ENCODE measurements around the gene TSC2.
A peak's percentile ranks its signal among the peaks of the same experiment; 100 is the strongest.

Gene TSC2

GRCh38 chr16:2089706-2090480, 42.1 kb downstream of the TSC2 start:
- no peak for TF ChIP-seq CTCF (IDR thresholded peaks at IDR 0.05)
- Histone ChIP-seq H3K4me3 (no peak overlapping the region), H3K27ac (no peak overlapping the region)

GRCh38 chr16:2090481-2090776, 42.6 kb downstream of the TSC2 start:
- DNase-seq (ENCODE audit: low spot score), result no peak
- H3K27ac ChIP-seq, result no peak overlapping the region
- H3K4me3 ChIP-seq, result no peak overlapping the region

More at GRCh38 chr16:2089706-2090480, 42.1 kb downstream of the TSC2 start:
- DNase-seq (ENCODE audit: low spot score), result no peak

GRCh38 chr16:2090777-2091546, 43.2 kb downstream of the TSC2 start:
- Histone ChIP-seq H3K4me3 (no peak overlapping the region), H3K27ac (peak overlapping the region in 1 of 2 donors; percentile 31)
- TF ChIP-seq CTCF (IDR thresholded peaks at IDR 0.05), result no peak
- no peak for DNase-seq (ENCODE audit: low spot score)

More at GRCh38 chr16:2090481-2090776, 42.6 kb downstream of the TSC2 start:
- TF ChIP-seq CTCF (IDR thresholded peaks at IDR 0.05), result no peak

GRCh38 chr16:2091547-2092255, 43.9 kb downstream of the TSC2 start:
- Histone ChIP-seq H3K27ac (peak overlapping the region in 1 of 2 donors; percentile 31), H3K4me3 (no peak overlapping the region)
- no peak for TF ChIP-seq CTCF (IDR thresholded peaks at IDR 0.05)
- no peak for DNase-seq (ENCODE audit: low spot score)

- H3K4me3 ChIP-seq, result no peak overlapping the region
- TF ChIP-seq CTCF (IDR thresholded peaks at IDR 0.05), result no peak
- no peak overlapping the region for H3K27ac ChIP-seq
- no peak for DNase-seq (ENCODE audit: low spot score)
Observed at GRCh38 chr16:2092256-2092620, 44.5 kb downstream of the TSC2 start.

GRCh38 chr16:2092866-2093265, 45.1 kb downstream of the TSC2 start:
- DNase-seq (ENCODE audit: low spot score), result no peak
- no peak for TF ChIP-seq CTCF (IDR thresholded peaks at IDR 0.05)
- Histone ChIP-seq H3K27ac (no peak overlapping the region), H3K4me3 (no peak overlapping the region)

Data from coronary artery (tissue), 2 donors.